ENCODE measurements around the gene COMMD2. TPM values are rescaled to one million over a fixed set of nuclear protein-coding genes. Genes with fewer than 3 reads are reported as not detected.

Gene COMMD2
- total and polyA plus RNA-seq, 2 of the 4 experiments (the other 2 are of a cell fraction), result 23.6 to 46.1 TPM

- Histone ChIP-seq H2BK120ac (ENCODE audit: low read depth, low read length) (no peak overlapping the region), H3K27me3 (ENCODE audit: control insufficient read depth, insufficient read depth, low read length) (peaks cover 1% of the 10 kb centered on the region; the same call in 1 of the 2 replicates), H3K27ac (ENCODE audit: insufficient read depth, low read length) (no peak overlapping the region), H3K14ac (replicated peaks; ENCODE audit: low read depth, low read length) (no peak overlapping the region), H3K4me2 (ENCODE audit: low read depth, low read length) (no peak overlapping the region), H3K18ac (ENCODE audit: low read depth, low read length) (no peak overlapping the region), H3K4me1 (ENCODE audit: control insufficient read depth, insufficient read depth, low read length) (no peaks in the 10 kb centered on the region), H3K4me3 (ENCODE audit: insufficient read depth, low read depth, low read length) (no peak overlapping the region), H4K5ac (ENCODE audit: low read depth, low read length) (no peak overlapping the region), H3K9me1 (ENCODE audit: insufficient read depth, low read length) (no peaks in the 10 kb centered on the region), H2AFZ (replicated peaks; ENCODE audit: low read length, poor library complexity) (no peak overlapping the region), H3K23ac (ENCODE audit: low read depth, low read length) (no peak overlapping the region), H2BK5ac (ENCODE audit: low read depth, low read length, poor library complexity, severe bottlenecking) (no peak overlapping the region), H3K79me1 (ENCODE audit: low read depth in 1 of 2, low read length in 2 of 2) (no peaks in the 10 kb centered on the region), H3K9me3 (ENCODE audit: control insufficient read depth, insufficient read depth, low read length) (no peaks in the 10 kb centered on the region), H2AK5ac (ENCODE audit: low read depth, low read length) (no peak overlapping the region), H2AK9ac (replicated peaks; ENCODE audit: low read depth, low read length, poor library complexity) (no peak overlapping the region), H2BK20ac (ENCODE audit: low read depth, low read length) (no peak overlapping the region), H2BK15ac (ENCODE audit: low read depth, low read length) (no peak overlapping the region), H3K9ac (ENCODE audit: low read depth, low read length) (no peak overlapping the region), H4K20me1 (ENCODE audit: insufficient read depth, low read length) (no peaks in the 10 kb centered on the region), H3K4ac (ENCODE audit: low read depth, low read length) (no peak overlapping the region), H3K56ac (ENCODE audit: extremely low read depth, insufficient read depth, low read length) (no peak overlapping the region), H3K36me3 (ENCODE audit: control insufficient read depth, insufficient read depth, low read length) (no peaks in the 10 kb centered on the region), H4K91ac (ENCODE audit: insufficient read depth, low read depth, low read length) (no peak overlapping the region), H4K8ac (ENCODE audit: low read depth in 2 of 2, low read length in 2 of 2) (no peak overlapping the region)
- intact Hi-C loops (cut with micrococcal nuclease) (no loop called here), dilution Hi-C loops (cut with HindIII; ENCODE audit: low sequenced_read_pairs, unreplicated experiment) (no loop called here), in situ Hi-C loops (cut with MboI; ENCODE audit: low sequenced_read_pairs) (loop anchor here (25.0 kb wide), 2 partner anchors 611 to 761 kb away; no protein-coding TSS in a partner anchor)
- TF ChIP-seq BHLHE40 (IDR thresholded peaks at IDR 0.05; ENCODE audit: low read depth, low read length) (no peak), NFE2L2 (IDR thresholded peaks at IDR 0.05; ENCODE audit: low read depth, low read length) (no peak), SMC3 (IDR thresholded peaks at IDR 0.05; ENCODE audit: low read depth, low read length) (no peak), CEBPB (IDR thresholded peaks at IDR 0.05; ENCODE audit: low read depth, low read length) (no peak), RFX5 (IDR thresholded peaks at IDR 0.05; ENCODE audit: low read depth, low read length) (no peak), MAZ (IDR thresholded peaks at IDR 0.05; ENCODE audit: borderline replicate concordance, low read depth, low read length) (no peak), ELK1 (IDR thresholded peaks at IDR 0.05; ENCODE audit: borderline replicate concordance, low read depth, low read length) (no peak), CTCF (conservative IDR thresholded peaks at IDR 0.05; ENCODE audit: low read depth, low read length) (no peak), MAFK (IDR thresholded peaks at IDR 0.05; ENCODE audit: low read depth, low read length) (no peak), USF2 (IDR thresholded peaks at IDR 0.05; ENCODE audit: low read depth, low read length) (no peak), RCOR1 (IDR thresholded peaks at IDR 0.05; ENCODE audit: insufficient replicate concordance, low read length) (no peak), MXI1 (IDR thresholded peaks at IDR 0.05; ENCODE audit: borderline replicate concordance, low read depth, low read length) (no peak), CHD1 (IDR thresholded peaks at IDR 0.05; ENCODE audit: low read depth, low read length) (no peak)
- POLR2A ChIA-PET (ENCODE audit: unreplicated experiment), result no interaction called here
- BruUV-seq (replicated peaks), result no TSS peak
- ATAC-seq (ENCODE audit: low read depth) (no peak), DNase-seq (no peak)
- CTCF ChIA-PET, result no interaction called here
Observed at GRCh38 chr3:149723781-149724180, 28.5 kb downstream of the COMMD2 start.

Data from IMR-90 (cell line).